NCI-H524 (cell line): ENCODE results near the gene ALDH3B1.
A peak's percentile ranks its signal among the peaks of the same experiment; 100 is the strongest.

Experiments
- DNase-seq, 2 experiments: peaks; one replicate each; lab custom pipeline; 2025; lab: John Stamatoyannopoulos, UW

The ALDH3B1 gene

GRCh38 chr11:68030318-68031143, 20.4 kb downstream of the ALDH3B1 start, which contains the start of gene NDUFS8:
TSS of gene NDUFS8 (plus strand) at chr11:68030681. CDS start at chr11:68032152, 1,471 bp downstream.
- peak; percentile 97 to 99 for DNase-seq

- DNase-seq, result no peak
Observed at GRCh38 chr11:68031144-68031464, 21.0 kb downstream of the ALDH3B1 start.

GRCh38 chr11:68032003-68032402, 21.9 kb downstream of the ALDH3B1 start:
- no peak for DNase-seq

GRCh38 chr11:68032997-68033707, 23.0 kb downstream of the ALDH3B1 start:
- DNase-seq, result no peak

- no peak for DNase-seq
Observed at GRCh38 chr11:68033708-68034045, 23.6 kb downstream of the ALDH3B1 start.

GRCh38 chr11:68035266-68035876, 25.2 kb downstream of the ALDH3B1 start:
- no peak for DNase-seq

- DNase-seq, result no peak
Observed at GRCh38 chr11:68036141-68036716, 26.1 kb downstream of the ALDH3B1 start.

- no peak for DNase-seq
Observed at GRCh38 chr11:68036717-68037239, 26.7 kb downstream of the ALDH3B1 start.

- no peak for DNase-seq
Observed at GRCh38 chr11:68037411-68038225, 27.5 kb downstream of the ALDH3B1 start.

GRCh38 chr11:68038226-68038717, 28.1 kb downstream of the ALDH3B1 start:
- no peak for DNase-seq

GRCh38 chr11:68038718-68039525, 28.8 kb downstream of the ALDH3B1 start, which contains the start of gene TCIRG1:
TSS of gene TCIRG1 (plus strand) at chr11:68039025. CDS start at chr11:68041272, 2,247 bp downstream.
- no peak for DNase-seq

GRCh38 chr11:68039526-68040086, 29.5 kb downstream of the ALDH3B1 start:
- no peak for DNase-seq

GRCh38 chr11:68040101-68040956, 30.2 kb downstream of the ALDH3B1 start:
- peak in 1 of 2 experiments; percentile 24 for DNase-seq

GRCh38 chr11:68040957-68041591, 30.9 kb downstream of the ALDH3B1 start:
- no peak for DNase-seq

GRCh38 chr11:68041617-68042218, 31.6 kb downstream of the ALDH3B1 start:
- DNase-seq, result no peak

GRCh38 chr11:68042219-68043028, 32.3 kb downstream of the ALDH3B1 start:
- DNase-seq, result no peak

- DNase-seq, result no peak
Observed at GRCh38 chr11:68043029-68043348, 32.9 kb downstream of the ALDH3B1 start.
